Nephron (organoid): Measurements from ENCODE around the gene SLC22A23.

ENCODE experiments used
- H3K27ac Mint-ChIP-seq, 3 experiments: 2 replicates each; pipeline ENCODE4 v1.8.0; 2020; ENCODE audit warnings: mixed read lengths in 3 of 3, mild to moderate bottlenecking in 2 of 3, moderate library complexity in 1 of 3
- H3K27me3 Mint-ChIP-seq: 2 replicates; pipeline ENCODE4 v1.8.0; 2021; ENCODE audit warnings: low read depth, mild to moderate bottlenecking, moderate library complexity, mixed read lengths
- H3K36me3 Mint-ChIP-seq: 2 replicates; pipeline ENCODE4 v1.8.0; 2020; ENCODE audit warnings: low read depth, mixed read lengths
- H3K4me1 Mint-ChIP-seq: 2 replicates; pipeline ENCODE4 v1.8.0; 2020; ENCODE audit warnings: mixed read lengths
- H3K4me3 Mint-ChIP-seq, 3 experiments: 2 replicates each; pipeline ENCODE4 v1.8.0; 2020; ENCODE audit warnings: mild to moderate bottlenecking in 3 of 3, mixed read lengths in 3 of 3, moderate library complexity in 2 of 3
- H3K9me3 Mint-ChIP-seq: 2 replicates; pipeline ENCODE4 v1.8.0; 2020; ENCODE audit warnings: mixed read lengths
- TF ChIP-seq, protein P1 (sequence below), 3 experiments: fragments of 200-600 bp; sonication (generic); IDR thresholded peaks; one replicate each; pipeline ENCODE4 v1.5.0; 2021; ENCODE audit warnings: antibody characterized with exemption in 3 of 3; ENCODE audit not compliant: unreplicated experiment in 3 of 3

The SLC22A23 gene

GRCh38 chr6:3440911-3441310, 15.9 kb downstream of the SLC22A23 start:
- H3K9me3 Mint-ChIP-seq = no peaks in the 10 kb centered on the region
- H3K27ac Mint-ChIP-seq = no peak overlapping the region
- no peak overlapping the region for H3K4me3 Mint-ChIP-seq
- peaks cover 5% of the 10 kb centered on the region for H3K36me3 Mint-ChIP-seq
- peaks cover 23% of the 10 kb centered on the region for H3K27me3 Mint-ChIP-seq
- TF ChIP-seq, protein P1, sequence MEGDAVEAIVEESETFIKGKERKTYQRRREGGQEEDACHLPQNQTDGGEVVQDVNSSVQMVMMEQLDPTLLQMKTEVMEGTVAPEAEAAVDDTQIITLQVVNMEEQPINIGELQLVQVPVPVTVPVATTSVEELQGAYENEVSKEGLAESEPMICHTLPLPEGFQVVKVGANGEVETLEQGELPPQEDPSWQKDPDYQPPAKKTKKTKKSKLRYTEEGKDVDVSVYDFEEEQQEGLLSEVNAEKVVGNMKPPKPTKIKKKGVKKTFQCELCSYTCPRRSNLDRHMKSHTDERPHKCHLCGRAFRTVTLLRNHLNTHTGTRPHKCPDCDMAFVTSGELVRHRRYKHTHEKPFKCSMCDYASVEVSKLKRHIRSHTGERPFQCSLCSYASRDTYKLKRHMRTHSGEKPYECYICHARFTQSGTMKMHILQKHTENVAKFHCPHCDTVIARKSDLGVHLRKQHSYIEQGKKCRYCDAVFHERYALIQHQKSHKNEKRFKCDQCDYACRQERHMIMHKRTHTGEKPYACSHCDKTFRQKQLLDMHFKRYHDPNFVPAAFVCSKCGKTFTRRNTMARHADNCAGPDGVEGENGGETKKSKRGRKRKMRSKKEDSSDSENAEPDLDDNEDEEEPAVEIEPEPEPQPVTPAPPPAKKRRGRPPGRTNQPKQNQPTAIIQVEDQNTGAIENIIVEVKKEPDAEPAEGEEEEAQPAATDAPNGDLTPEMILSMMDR (IDR thresholded peaks at IDR 0.05; ENCODE audit: unreplicated experiment in 3 of 3) = no peak
- peaks cover 31% of the 10 kb centered on the region for H3K4me1 Mint-ChIP-seq

- no peak overlapping the region for H3K4me3 Mint-ChIP-seq
- peaks cover 5% of the 10 kb centered on the region for H3K36me3 Mint-ChIP-seq
- H3K9me3 Mint-ChIP-seq = peaks cover 2% of the 10 kb centered on the region
- H3K27me3 Mint-ChIP-seq = peaks cover 27% of the 10 kb centered on the region
- H3K27ac Mint-ChIP-seq = no peak overlapping the region
- TF ChIP-seq, protein P1 (IDR thresholded peaks at IDR 0.05; ENCODE audit: unreplicated experiment in 3 of 3) = no peak
- H3K4me1 Mint-ChIP-seq = peaks cover 31% of the 10 kb centered on the region
Measured at GRCh38 chr6:3439961-3440360, 16.9 kb downstream of the SLC22A23 start.

- Mint-ChIP-seq H3K4me1 (peaks cover 24% of the 10 kb centered on the region), H3K27ac (no peak overlapping the region), H3K9me3 (peaks cover 2% of the 10 kb centered on the region), H3K27me3 (peaks cover 20% of the 10 kb centered on the region), H3K36me3 (peaks cover 5% of the 10 kb centered on the region), H3K4me3 (no peak overlapping the region)
- TF ChIP-seq, protein P1 (IDR thresholded peaks at IDR 0.05; ENCODE audit: unreplicated experiment in 3 of 3) = no peak
Measured at GRCh38 chr6:3438190-3439167, 18.4 kb downstream of the SLC22A23 start.

GRCh38 chr6:3433005-3433404, 23.8 kb downstream of the SLC22A23 start:
- H3K27me3 Mint-ChIP-seq = peaks cover 39% of the 10 kb centered on the region
- H3K9me3 Mint-ChIP-seq = peaks cover 2% of the 10 kb centered on the region
- H3K4me3 Mint-ChIP-seq = no peak overlapping the region
- peaks cover 5% of the 10 kb centered on the region for H3K36me3 Mint-ChIP-seq
- TF ChIP-seq, protein P1 (IDR thresholded peaks at IDR 0.05; ENCODE audit: unreplicated experiment in 3 of 3) = no peak
- no peak overlapping the region for H3K27ac Mint-ChIP-seq
- peaks cover 13% of the 10 kb centered on the region for H3K4me1 Mint-ChIP-seq

DNA sequence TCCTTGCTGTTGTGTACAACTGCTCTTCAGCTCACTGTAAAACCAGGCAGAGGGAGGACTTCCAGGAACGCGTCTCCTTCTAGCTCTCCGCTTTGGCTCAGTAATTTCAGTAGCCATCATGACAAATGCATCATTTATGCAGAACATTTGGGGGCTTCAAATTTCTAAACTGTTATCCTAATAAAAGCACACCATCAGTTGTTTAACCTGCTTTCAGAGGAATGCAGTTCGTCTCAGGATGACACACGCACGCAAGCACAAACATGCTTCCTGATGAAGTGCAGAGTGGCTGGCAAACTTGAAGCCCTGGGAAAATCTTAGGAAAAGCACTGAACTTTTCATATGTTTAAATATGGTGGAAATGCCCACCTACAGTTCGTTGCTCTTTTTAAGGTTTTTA, 24.4 kb downstream of the SLC22A23 start:
- Mint-ChIP-seq H3K4me3 (no peak overlapping the region), H3K27ac (no peak overlapping the region), H3K4me1 (peaks cover 17% of the 10 kb centered on the region), H3K27me3 (peaks cover 42% of the 10 kb centered on the region), H3K36me3 (peaks cover 5% of the 10 kb centered on the region), H3K9me3 (peaks cover 2% of the 10 kb centered on the region)
- TF ChIP-seq, protein P1 (IDR thresholded peaks at IDR 0.05; ENCODE audit: unreplicated experiment in 3 of 3) = no peak
